SKM-1 treated with dmso at 0.1 percent for 144 hours (cell line): ENCODE results near the gene GABARAP.
"Not testable (repeated sequence)": the region's sequence is repeated elsewhere in the genome, so short reads cannot be mapped to it uniquely, and the experiment has no call there.

ENCODE experiments used
- DNase-seq: peaks from one replicate; lab custom pipeline; 2025; ENCODE audit not compliant: unreplicated experiment; lab: John Stamatoyannopoulos, UW

Gene GABARAP

GRCh38 chr17:7261379-7262191, 19.3 kb upstream of the GABARAP start:
- no peak for DNase-seq

GRCh38 chr17:7260651-7261378, 18.6 kb upstream of the GABARAP start:
- no peak for DNase-seq

- DNase-seq, result no peak
Observed at GRCh38 chr17:7260151-7260550, 17.9 kb upstream of the GABARAP start.

GRCh38 chr17:7259555-7259889, 17.3 kb upstream of the GABARAP start:
- DNase-seq, result no peak

GRCh38 chr17:7258731-7259554, 16.7 kb upstream of the GABARAP start:
- DNase-seq, result no peak

- no peak for DNase-seq
Observed at GRCh38 chr17:7256766-7257456, 14.7 kb upstream of the GABARAP start.

- no peak for DNase-seq
Observed at GRCh38 chr17:7254511-7254910, 12.3 kb upstream of the GABARAP start.

- DNase-seq, result no peak
Observed at GRCh38 chr17:7253082-7253481, 10.8 kb upstream of the GABARAP start.

- peak; percentile 46 for DNase-seq
Observed at GRCh38 chr17:7252176-7253043, 10.2 kb upstream of the GABARAP start, which contains the start of gene ELP5. TSS of gene ELP5 (plus strand) at chr17:7252215. CDS start at chr17:7252551, 336 bp downstream.

GRCh38 chr17:7251661-7252175, 9.5 kb upstream of the GABARAP start, which contains the start of gene CTDNEP1:
TSS of gene CTDNEP1 (minus strand) at chr17:7251734. CDS start at chr17:7251296, 438 bp downstream.
- DNase-seq, result peak; percentile 92

- no peak for DNase-seq
Observed at GRCh38 chr17:7250695-7251627, 8.7 kb upstream of the GABARAP start.

- DNase-seq, result no peak
Observed at GRCh38 chr17:7249830-7250229, 7.6 kb upstream of the GABARAP start.

GRCh38 chr17:7249214-7249613, 7.0 kb upstream of the GABARAP start:
- no peak for DNase-seq

- no peak for DNase-seq
Observed at GRCh38 chr17:7248796-7249195, 6.5 kb upstream of the GABARAP start.

- no peak for DNase-seq
Observed at GRCh38 chr17:7246779-7247178, 4.5 kb upstream of the GABARAP start.

GRCh38 chr17:7243838-7244237, 1.6 kb upstream of the GABARAP start:
- DNase-seq, result not testable (repeated sequence)

GRCh38 chr17:7243453-7243729, 1.1 kb upstream of the GABARAP start:
- DNase-seq, result no peak

- peak; percentile 57 for DNase-seq
Observed at GRCh38 chr17:7242717-7243452, 636 bp upstream of the GABARAP start.
